Caco-2 (cell line): Measurements from ENCODE around the gene PACSIN1. TPM values are rescaled to one million over a fixed set of nuclear protein-coding genes. Genes with fewer than 3 reads are reported as not detected.

Experiments
- BruUV-seq: library from RNA; stranded (reverse); fragments of 400-500 nt; replicated peaks from 2 replicates; lab custom pipeline; 2021; lab: Mats Ljungman, UMichigan
- CTCF ChIA-PET: fragments of 300-600 bp; sonication (Branson Sonifier 250); formaldehyde crosslinking; loops from one replicate; lab custom pipeline; 2022; ENCODE audit warnings: antibody characterized with exemption; lab: Charles Lee
- POLR2A ChIA-PET: fragments of 300-600 bp; sonication (Branson Sonifier 250); formaldehyde crosslinking; loops from one replicate; lab custom pipeline; 2022; ENCODE audit warnings: antibody characterized with exemption; lab: Charles Lee
- DNase-seq, 2 experiments: peaks; one replicate each; pipeline versions ENCODE4 v3.0.0 to v3.0.0-alpha.2; 2020 to 2022
- H3K27me3 ChIP-seq: replicated peaks from 2 replicates; pipeline ENCODE4 v1.6.0; 2011; ENCODE audit warnings: low read length; ENCODE audit not compliant: control insufficient read depth, insufficient read depth
- H3K36me3 ChIP-seq: 2 replicates; pipeline ENCODE4 v1.5.1; 2011; ENCODE audit warnings: low read length; ENCODE audit not compliant: control insufficient read depth, insufficient read depth
- H3K4me1 ChIP-seq: fragments of 250-450 bp; sonication (Bioruptor Pico); 2 replicates; pipeline ENCODE4 v1.5.1; 2020; ENCODE audit warnings: mild to moderate bottlenecking
- H3K4me3 ChIP-seq: 2 replicates; pipeline ENCODE4 v1.5.1; 2011; ENCODE audit warnings: low read depth, mild to moderate bottlenecking, control low read depth, low read length
- H3K9me3 ChIP-seq: fragments of 250-450 bp; sonication (Bioruptor Pico); 2 replicates; pipeline ENCODE4 v1.5.1; 2020; ENCODE audit warnings: mild to moderate bottlenecking, moderate library complexity
- H3K27ac Mint-ChIP-seq: one replicate; pipeline ENCODE4 v1.8.0; 2022; ENCODE audit warnings: mixed read lengths; ENCODE audit not compliant: unreplicated experiment
- H3K27me3 Mint-ChIP-seq: one replicate; pipeline ENCODE4 v1.8.0; 2022; ENCODE audit warnings: mixed read lengths; ENCODE audit not compliant: insufficient read depth, unreplicated experiment
- H3K36me3 Mint-ChIP-seq: one replicate; pipeline ENCODE4 v1.8.0; 2022; ENCODE audit warnings: mild to moderate bottlenecking, mixed read lengths; ENCODE audit not compliant: insufficient read depth, unreplicated experiment
- H3K4me1 Mint-ChIP-seq: one replicate; pipeline ENCODE4 v1.8.0; 2022; ENCODE audit warnings: low read depth, mixed read lengths; ENCODE audit not compliant: unreplicated experiment
- H3K4me3 Mint-ChIP-seq: one replicate; pipeline ENCODE4 v1.8.0; 2022; ENCODE audit warnings: mild to moderate bottlenecking, moderate library complexity, mixed read lengths; ENCODE audit not compliant: unreplicated experiment
- H3K9me3 Mint-ChIP-seq: one replicate; pipeline ENCODE4 v1.8.0; 2022; ENCODE audit warnings: mixed read lengths; ENCODE audit not compliant: unreplicated experiment
- intact Hi-C: fragments of 100-400 bp; cut with micrococcal nuclease; formaldehyde crosslinking; loops from one replicate; pipeline ENCODE4 v1.10.0; 2022; ENCODE audit not compliant: unreplicated experiment
- total RNA-seq: library from RNA; stranded (reverse); gene quantifications from 2 replicates; pipeline ENCODE4 v1.2.3, GENCODE V29; 2022
- TF ChIP-seq, protein P1 (sequence below), 2 experiments: fragments of 200-600 bp in 1 of 2; IDR thresholded peaks; 1 replicate in 1 of 2; 2 replicates in 1 of 2; pipeline versions ENCODE4 v1.5.1 to v1.8.0; 2011 to 2022; ENCODE audit warnings: antibody characterized with exemption in 1 of 2, control low read depth in 1 of 2, inconsistent platforms in 1 of 2, low read depth in 1 of 2, low read length in 1 of 2, mild to moderate bottlenecking in 1 of 2, moderate library complexity in 1 of 2; ENCODE audit not compliant: insufficient read depth in 1 of 2, severe bottlenecking in 1 of 2, unreplicated experiment in 1 of 2

PACSIN1 gene
- total RNA-seq, 1 experiment from 2014 or later: 3.7 TPM

DNA sequence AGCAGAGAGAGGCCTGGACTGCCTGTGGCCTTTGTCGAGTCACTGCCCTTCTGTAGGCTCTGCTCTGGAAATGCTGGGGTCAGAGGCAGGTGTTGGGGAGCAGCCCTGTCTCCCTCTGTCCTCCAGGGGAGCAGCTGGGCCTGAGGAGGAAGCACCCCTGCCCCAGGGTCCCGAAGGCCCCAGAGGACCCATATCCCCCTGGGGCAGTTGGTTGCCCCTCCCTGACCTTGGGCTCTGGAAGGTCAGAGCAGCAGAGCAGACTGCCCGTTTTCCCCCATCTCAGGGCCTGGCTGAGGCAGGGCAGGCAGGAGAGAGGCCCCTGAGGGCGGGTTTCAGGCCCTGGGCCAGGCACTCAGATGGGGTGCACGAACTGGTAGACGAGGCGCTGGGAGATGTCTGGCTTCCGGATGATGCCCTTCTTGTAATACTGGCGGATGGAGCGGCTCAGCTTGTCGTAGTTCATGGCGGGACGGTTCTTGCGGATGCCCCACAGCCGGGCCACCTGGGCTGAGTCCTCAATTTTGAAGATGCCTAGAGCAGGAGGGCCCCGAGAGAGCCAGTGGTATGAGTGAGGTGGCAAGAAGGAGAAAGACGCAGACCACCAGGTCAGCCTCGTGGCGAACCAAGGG lies 72.2 kb downstream of the PACSIN1 start:
- Histone ChIP-seq H3K4me1 (no peaks in the 10 kb centered on the region), H3K4me3 (no peak overlapping the region), H3K27me3 (no peaks in the 10 kb centered on the region), H3K9me3 (no peaks in the 10 kb centered on the region), H3K36me3 (no peaks in the 10 kb centered on the region)
- no peak overlapping the region for H3K27ac Mint-ChIP-seq
- no peaks in the 10 kb centered on the region for H3K4me1 Mint-ChIP-seq
- CTCF ChIA-PET: no interaction called here
- no peaks in the 10 kb centered on the region for H3K27me3 Mint-ChIP-seq
- TF ChIP-seq, protein P1, sequence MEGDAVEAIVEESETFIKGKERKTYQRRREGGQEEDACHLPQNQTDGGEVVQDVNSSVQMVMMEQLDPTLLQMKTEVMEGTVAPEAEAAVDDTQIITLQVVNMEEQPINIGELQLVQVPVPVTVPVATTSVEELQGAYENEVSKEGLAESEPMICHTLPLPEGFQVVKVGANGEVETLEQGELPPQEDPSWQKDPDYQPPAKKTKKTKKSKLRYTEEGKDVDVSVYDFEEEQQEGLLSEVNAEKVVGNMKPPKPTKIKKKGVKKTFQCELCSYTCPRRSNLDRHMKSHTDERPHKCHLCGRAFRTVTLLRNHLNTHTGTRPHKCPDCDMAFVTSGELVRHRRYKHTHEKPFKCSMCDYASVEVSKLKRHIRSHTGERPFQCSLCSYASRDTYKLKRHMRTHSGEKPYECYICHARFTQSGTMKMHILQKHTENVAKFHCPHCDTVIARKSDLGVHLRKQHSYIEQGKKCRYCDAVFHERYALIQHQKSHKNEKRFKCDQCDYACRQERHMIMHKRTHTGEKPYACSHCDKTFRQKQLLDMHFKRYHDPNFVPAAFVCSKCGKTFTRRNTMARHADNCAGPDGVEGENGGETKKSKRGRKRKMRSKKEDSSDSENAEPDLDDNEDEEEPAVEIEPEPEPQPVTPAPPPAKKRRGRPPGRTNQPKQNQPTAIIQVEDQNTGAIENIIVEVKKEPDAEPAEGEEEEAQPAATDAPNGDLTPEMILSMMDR (IDR thresholded peaks at IDR 0.05; ENCODE audit: insufficient read depth in 1 of 2, low read depth in 1 of 2, low read length in 1 of 2, severe bottlenecking in 1 of 2, unreplicated experiment in 1 of 2): no peak
- POLR2A ChIA-PET: no interaction called here
- intact Hi-C loops: no loop called here
- BruUV-seq: no TSS peak
- no peaks in the 10 kb centered on the region for H3K36me3 Mint-ChIP-seq
- H3K9me3 Mint-ChIP-seq: no peaks in the 10 kb centered on the region
- DNase-seq: no peak
- no peak overlapping the region for H3K4me3 Mint-ChIP-seq

DNA sequence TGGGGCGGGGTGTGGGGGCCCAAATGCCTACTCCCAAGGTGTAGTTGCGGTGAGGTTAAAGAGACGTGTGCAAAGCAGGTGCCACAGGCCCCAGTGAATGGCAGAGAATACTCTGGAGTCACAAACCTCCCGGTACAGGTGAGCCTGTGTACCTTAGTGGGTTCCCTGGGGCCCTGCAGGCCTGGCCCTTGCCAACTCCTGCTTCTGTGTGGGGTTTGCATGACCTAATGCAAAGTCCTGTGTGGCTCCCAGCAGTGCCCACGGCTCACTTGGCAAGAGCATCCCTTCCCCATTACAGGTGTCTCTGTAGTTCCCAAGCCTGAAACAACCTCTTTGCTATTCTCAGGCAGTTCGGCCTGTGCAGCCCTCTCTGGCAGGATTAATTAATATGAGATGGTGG lies 72.7 kb downstream of the PACSIN1 start:
- no peaks in the 10 kb centered on the region for H3K9me3 ChIP-seq
- no peaks in the 10 kb centered on the region for H3K27me3 ChIP-seq
- Mint-ChIP-seq H3K4me1 (no peaks in the 10 kb centered on the region), H3K27me3 (no peaks in the 10 kb centered on the region), H3K36me3 (no peaks in the 10 kb centered on the region), H3K9me3 (no peaks in the 10 kb centered on the region), H3K4me3 (no peak overlapping the region), H3K27ac (no peak overlapping the region)
- ChIA-PET POLR2A (no interaction called here), CTCF (no interaction called here)
- no peaks in the 10 kb centered on the region for H3K36me3 ChIP-seq
- no peak for DNase-seq
- no peaks in the 10 kb centered on the region for H3K4me1 ChIP-seq
- intact Hi-C loops: no loop called here
- no peak overlapping the region for H3K4me3 ChIP-seq
- TF ChIP-seq, protein P1 (IDR thresholded peaks at IDR 0.05; ENCODE audit: insufficient read depth in 1 of 2, low read depth in 1 of 2, low read length in 1 of 2, severe bottlenecking in 1 of 2, unreplicated experiment in 1 of 2): no peak
- BruUV-seq: no TSS peak

GRCh38 chr6:34539181-34539580 lies 73.3 kb downstream of the PACSIN1 start:
- POLR2A ChIA-PET: no interaction called here
- TF ChIP-seq, protein P1 (IDR thresholded peaks at IDR 0.05; ENCODE audit: insufficient read depth in 1 of 2, low read depth in 1 of 2, low read length in 1 of 2, severe bottlenecking in 1 of 2, unreplicated experiment in 1 of 2): no peak

More at GRCh38 chr6:34539181-34539580, 73.3 kb downstream of the PACSIN1 start:
- H3K27me3 ChIP-seq: no peaks in the 10 kb centered on the region
- BruUV-seq: no TSS peak
- Mint-ChIP-seq H3K36me3 (no peaks in the 10 kb centered on the region), H3K27ac (no peak overlapping the region), H3K9me3 (no peaks in the 10 kb centered on the region), H3K4me1 (no peaks in the 10 kb centered on the region), H3K27me3 (no peaks in the 10 kb centered on the region), H3K4me3 (no peak overlapping the region)
- H3K9me3 ChIP-seq: no peaks in the 10 kb centered on the region
- CTCF ChIA-PET: no interaction called here
- intact Hi-C loops: no loop called here
- H3K36me3 ChIP-seq: no peaks in the 10 kb centered on the region
- H3K4me1 ChIP-seq: no peaks in the 10 kb centered on the region
- no peak for DNase-seq
- H3K4me3 ChIP-seq: no peak overlapping the region
